ENCODE results near the gene PRDM12. TPM values are rescaled to one million over a fixed set of nuclear protein-coding genes. Genes with fewer than 3 reads are reported as not detected.

The PRDM12 gene
- total RNA-seq, 1 donor from 2014 or later, result 0.08 TPM

DNA sequence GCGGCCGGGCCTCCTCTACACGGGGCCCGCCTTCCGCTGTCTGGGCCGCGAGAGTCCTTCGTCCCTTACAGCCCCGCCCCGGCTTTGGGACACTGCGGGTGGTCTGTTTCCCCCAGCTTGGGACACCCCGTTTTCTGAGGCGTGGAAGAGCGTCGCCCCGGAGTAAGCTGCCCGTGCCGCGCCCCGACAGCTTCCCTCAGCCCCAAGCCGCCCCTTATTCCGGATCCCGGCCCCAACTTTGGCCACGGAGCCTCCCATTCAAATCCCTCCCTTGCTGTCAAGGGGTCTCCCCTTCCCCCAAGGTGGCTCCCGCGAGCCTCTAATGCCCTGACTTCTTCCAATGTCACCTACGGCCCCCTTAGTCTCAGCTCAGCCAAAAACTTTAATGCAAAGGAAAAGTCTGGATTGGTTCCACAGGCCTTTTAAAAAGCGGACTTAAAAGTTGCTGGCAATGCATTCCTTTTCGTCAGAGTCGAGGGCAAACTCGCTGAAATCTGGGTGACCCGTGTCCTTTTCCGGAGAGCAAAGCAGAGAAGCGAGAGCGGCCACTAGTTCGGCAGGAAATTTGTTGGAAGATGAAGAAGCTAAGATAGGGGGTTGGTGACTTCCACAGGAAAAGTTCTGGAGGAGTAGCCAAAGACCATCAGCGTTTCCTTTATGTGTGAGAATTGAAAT, 49.0 kb downstream of the PRDM12 start:
- ATAC-seq, result peak; percentile 29

GRCh38 chr9:130714586-130715110, 50.3 kb downstream of the PRDM12 start:
- no peak for ATAC-seq
- DNase-seq (ENCODE audit: low spot score), result no peak

More for the DNA sequence above, 49.0 kb downstream of the PRDM12 start:
- peak; percentile 67 for DNase-seq (ENCODE audit: low spot score)

- ATAC-seq (no peak), DNase-seq (ENCODE audit: low spot score) (no peak)
These were observed 50.9 kb downstream of the PRDM12 start for GRCh38 chr9:130715270-130715669.

DNA sequence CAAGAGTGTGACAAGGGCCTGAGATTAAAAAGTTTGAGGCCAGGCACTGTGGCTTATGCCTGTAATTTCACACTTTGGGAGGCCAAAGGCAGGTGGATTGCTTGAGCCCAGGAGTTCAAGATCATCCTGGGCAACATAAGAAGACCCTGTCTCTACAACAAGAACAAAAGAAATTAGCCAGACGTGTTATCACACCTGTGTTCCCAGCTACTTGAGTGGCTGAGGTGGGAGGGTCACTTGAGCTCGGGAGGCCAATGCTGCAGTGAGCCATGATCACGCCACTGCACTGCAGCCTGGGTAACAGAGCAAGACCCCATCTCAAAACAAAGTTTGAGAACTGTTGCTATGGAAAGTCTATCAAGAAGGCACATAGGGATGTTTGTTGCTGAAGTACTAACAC, 54.2 kb downstream of the PRDM12 start:
- no peak for ATAC-seq
- peak; percentile 3 for DNase-seq (ENCODE audit: low spot score)

- peak; percentile 15 for DNase-seq (ENCODE audit: low spot score)
- no peak for ATAC-seq
These were observed 56.4 kb downstream of the PRDM12 start for GRCh38 chr9:130720762-130721161.

- no peak for DNase-seq (ENCODE audit: low spot score)
- ATAC-seq, result no peak
These were observed 64.3 kb downstream of the PRDM12 start for GRCh38 chr9:130728721-130729120.

- DNase-seq (ENCODE audit: low spot score), result no peak
- no peak for ATAC-seq
These were observed 64.8 kb downstream of the PRDM12 start for GRCh38 chr9:130729145-130729544.

DNA sequence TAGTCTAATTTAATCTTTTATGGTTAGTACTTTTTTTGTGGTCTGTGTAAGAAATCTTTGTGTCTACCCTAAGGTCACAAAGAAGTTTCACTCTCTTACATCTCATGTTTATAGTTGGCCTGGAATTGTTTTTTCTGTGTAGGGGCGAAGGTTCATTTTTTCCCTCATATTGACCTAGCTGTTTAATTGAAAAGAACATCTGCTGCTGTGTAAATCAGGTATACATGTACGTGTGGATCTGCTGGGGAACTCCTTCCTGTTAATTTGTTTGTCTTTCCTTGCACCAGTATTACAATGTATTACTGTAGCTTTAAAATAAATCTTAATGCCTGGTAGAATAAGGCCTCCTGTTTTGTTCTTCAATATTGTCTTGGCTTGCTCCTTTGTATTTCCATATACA, 67.0 kb downstream of the PRDM12 start:
- ATAC-seq (peak; percentile 58), DNase-seq (ENCODE audit: low spot score) (no peak)

DNA sequence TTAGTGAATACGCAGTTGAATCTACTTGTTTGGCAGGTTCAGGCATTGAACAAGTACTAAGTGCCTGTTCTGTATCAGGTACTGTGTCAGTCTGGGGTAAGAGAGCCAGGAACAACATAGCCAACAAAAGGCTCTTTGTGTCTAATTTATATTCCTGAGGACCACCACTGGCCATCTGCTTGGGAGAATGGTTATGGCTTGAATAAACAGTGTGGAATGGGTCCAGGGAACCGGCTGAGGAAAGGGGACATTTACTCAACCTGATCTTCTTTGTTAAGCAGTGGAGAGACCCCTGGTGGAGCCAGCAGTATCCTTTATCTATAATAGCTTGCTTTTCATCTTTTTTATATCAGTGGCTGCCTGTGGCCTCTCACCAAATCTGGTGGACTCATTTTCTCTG, 67.7 kb downstream of the PRDM12 start:
- ATAC-seq (no peak), DNase-seq (ENCODE audit: low spot score) (no peak)

Other genes starting within 250 kb of the PRDM12 start
- gene ASS1, start 219.6 kb upstream of the PRDM12 start, total RNA-seq, result 1,233 TPM
- gene FUBP3, start 85.0 kb upstream of the PRDM12 start, total RNA-seq, result 31.1 TPM
- gene EXOSC2, start 29.2 kb downstream of the PRDM12 start, total RNA-seq, result 12.9 TPM
- gene ABL1, start 170.7 kb downstream of the PRDM12 start, total RNA-seq, result 27.1 TPM
- gene QRFP, start 232.2 kb downstream of the PRDM12 start, total RNA-seq, result not detected